ENCODE results near the gene HHAT. TPM values are rescaled to one million over a fixed set of nuclear protein-coding genes. Genes with fewer than 3 reads are reported as not detected.

Gene HHAT
- total and polyA plus RNA-seq, 4 experiments from 2014 or later: 4.3 to 6.8 (median 5.8) TPM

DNA sequence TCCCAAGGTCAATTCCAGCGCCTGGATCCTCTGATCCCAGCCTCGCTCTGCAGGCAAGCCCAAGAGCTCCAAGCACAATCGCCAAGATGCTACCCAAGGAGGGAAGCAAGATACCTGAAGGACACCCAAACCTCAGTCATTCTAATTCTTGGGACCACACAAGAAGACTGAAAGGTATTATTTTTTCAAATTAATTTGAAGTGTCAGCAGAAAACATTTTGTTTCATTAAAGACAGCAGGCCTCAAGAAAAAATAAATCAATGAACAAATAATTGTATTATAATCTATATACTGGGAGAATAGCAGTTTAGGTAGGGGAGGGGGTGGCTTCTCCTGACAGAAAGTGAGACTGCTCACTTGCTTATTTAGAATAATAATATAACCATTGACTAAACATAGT lies 347.8 kb downstream of the HHAT start:
- Mint-ChIP-seq H3K36me3 (peaks cover 13 to 18% of the 10 kb centered on the region in 2 donors), H3K4me3 (no peak overlapping the region), H3K27me3 (no peaks in the 10 kb centered on the region), H3K9me3 (peaks cover 0 to 1% (median 0%) of the 10 kb centered on the region in 8 donors), H3K27ac (no peak overlapping the region), H3K4me1 (no peaks in the 10 kb centered on the region)
- POLR2A ChIA-PET (ENCODE audit: partially characterized antibody): no interaction called here
- no peak for DNase-seq
- CTCF ChIA-PET (ENCODE audit: partially characterized antibody): no interaction called here
- Histone ChIP-seq H3K27me3 (ENCODE audit: insufficient read depth, low read length) (no peaks in the 10 kb centered on the region), H3K4me1 (ENCODE audit: insufficient read depth, low read length) (no peaks in the 10 kb centered on the region), H3K27ac (ENCODE audit: low read depth, low read length) (no peak overlapping the region), H3K9me3 (ENCODE audit: control insufficient read depth in 1 of 2, low read length in 2 of 2) (no peaks in the 10 kb centered on the region), H3K36me3 (ENCODE audit: insufficient read depth, low read length) (no peaks in the 10 kb centered on the region), H3K4me3 (ENCODE audit: low read length in 2 of 2) (no peak overlapping the region)
- intact Hi-C loops (cut with micrococcal nuclease): no loop called here

DNA sequence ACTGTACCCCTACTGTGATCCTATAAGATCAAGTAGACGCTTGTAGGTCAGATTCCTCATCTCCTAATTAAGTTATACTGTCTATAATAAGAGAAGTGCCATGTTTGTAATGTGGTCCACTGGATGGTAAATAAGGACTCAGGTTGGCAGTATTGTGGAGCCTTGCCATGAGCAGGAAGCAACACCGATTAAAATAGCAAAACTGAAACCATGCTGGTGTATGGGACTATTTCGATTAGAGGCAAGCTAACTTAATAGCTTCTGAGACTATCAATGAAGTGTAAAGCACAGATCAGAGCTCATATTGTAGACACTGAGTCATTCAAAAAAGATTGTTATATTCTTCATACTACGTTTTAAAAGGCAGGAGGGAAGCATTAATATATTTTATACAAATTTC lies 348.8 kb downstream of the HHAT start:
- Mint-ChIP-seq H3K36me3 (peaks cover 13 to 22% of the 10 kb centered on the region in 2 donors), H3K4me3 (no peak overlapping the region), H3K27ac (no peak overlapping the region), H3K27me3 (no peaks in the 10 kb centered on the region), H3K9me3 (peaks cover 0 to 1% (median 0%) of the 10 kb centered on the region in 8 donors), H3K4me1 (no peaks in the 10 kb centered on the region)
- Histone ChIP-seq H3K27ac (ENCODE audit: low read depth, low read length) (no peak overlapping the region), H3K4me1 (ENCODE audit: insufficient read depth, low read length) (no peaks in the 10 kb centered on the region), H3K27me3 (ENCODE audit: insufficient read depth, low read length) (no peaks in the 10 kb centered on the region), H3K4me3 (ENCODE audit: low read length in 2 of 2) (no peak overlapping the region), H3K9me3 (ENCODE audit: control insufficient read depth in 1 of 2, low read length in 2 of 2) (no peaks in the 10 kb centered on the region), H3K36me3 (ENCODE audit: insufficient read depth, low read length) (no peaks in the 10 kb centered on the region)
- DNase-seq: no peak
- POLR2A ChIA-PET (ENCODE audit: partially characterized antibody): no interaction called here
- CTCF ChIA-PET (ENCODE audit: partially characterized antibody): no interaction called here
- intact Hi-C loops (cut with micrococcal nuclease): no loop called here

DNA sequence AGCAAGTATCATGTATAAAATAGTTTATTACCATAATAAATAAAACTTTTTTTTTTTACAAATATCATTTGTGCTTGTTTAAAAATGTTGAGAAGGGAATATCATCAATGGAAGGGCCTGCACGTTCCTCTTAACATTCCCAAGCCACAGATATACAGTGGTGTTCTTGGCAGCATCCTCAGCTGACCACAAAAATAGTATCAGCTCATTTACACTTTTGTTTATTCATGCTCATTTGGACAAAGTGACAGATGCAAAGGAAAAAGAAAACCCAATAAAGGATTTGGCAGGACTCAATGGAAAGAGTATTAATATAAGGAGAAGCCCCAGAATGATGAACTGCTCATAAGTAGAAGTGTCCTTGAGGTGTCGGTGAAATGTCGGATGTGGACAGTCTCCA lies 349.6 kb downstream of the HHAT start:
- H3K4me1 Mint-ChIP-seq: no peaks in the 10 kb centered on the region
- Histone ChIP-seq H3K4me3 (ENCODE audit: low read length in 2 of 2) (no peak overlapping the region), H3K27ac (ENCODE audit: low read depth, low read length) (no peak overlapping the region), H3K27me3 (ENCODE audit: insufficient read depth, low read length) (no peaks in the 10 kb centered on the region), H3K4me1 (ENCODE audit: insufficient read depth, low read length) (no peaks in the 10 kb centered on the region), H3K36me3 (ENCODE audit: insufficient read depth, low read length) (no peaks in the 10 kb centered on the region), H3K9me3 (ENCODE audit: control insufficient read depth in 1 of 2, low read length in 2 of 2) (no peaks in the 10 kb centered on the region)
- POLR2A ChIA-PET (ENCODE audit: partially characterized antibody): no interaction called here
- peaks cover 11 to 22% of the 10 kb centered on the region in 2 donors for H3K36me3 Mint-ChIP-seq
- H3K27ac Mint-ChIP-seq: no peak overlapping the region
- H3K27me3 Mint-ChIP-seq: no peaks in the 10 kb centered on the region
- intact Hi-C loops (cut with micrococcal nuclease): no loop called here
- no peak overlapping the region for H3K4me3 Mint-ChIP-seq
- H3K9me3 Mint-ChIP-seq: peaks cover 0 to 1% (median 0%) of the 10 kb centered on the region in 8 donors
- no peak for DNase-seq
- CTCF ChIA-PET (ENCODE audit: partially characterized antibody): no interaction called here

DNA sequence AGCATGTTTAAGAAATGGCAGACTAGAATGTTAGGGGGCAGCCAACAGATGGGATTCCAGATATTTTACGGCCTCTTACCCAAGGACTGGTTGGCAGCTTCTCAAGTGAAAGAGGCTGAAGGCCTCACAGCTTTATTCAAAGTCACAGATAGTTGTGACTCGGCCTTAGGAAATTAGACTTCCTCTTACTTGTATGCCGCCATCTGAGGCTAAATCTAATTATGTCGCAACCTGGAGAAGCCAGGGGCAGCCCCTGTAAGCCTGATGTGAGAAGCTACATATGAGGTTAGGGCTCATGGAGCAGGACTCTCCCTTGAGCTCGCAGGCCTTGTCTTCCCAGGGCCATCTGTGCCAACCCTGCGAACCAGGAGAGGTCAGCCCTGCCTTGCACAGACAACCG lies 352.5 kb downstream of the HHAT start:
- intact Hi-C loops (cut with micrococcal nuclease): no loop called here
- no peak overlapping the region for H3K27ac ChIP-seq (ENCODE audit: low read depth, low read length)
- Mint-ChIP-seq H3K36me3 (peaks cover 2 to 19% of the 10 kb centered on the region in 2 donors), H3K9me3 (no peaks in the 10 kb centered on the region), H3K4me3 (no peak overlapping the region), H3K27ac (no peak overlapping the region), H3K4me1 (no peaks in the 10 kb centered on the region), H3K27me3 (no peaks in the 10 kb centered on the region)
- no peak overlapping the region for H3K4me3 ChIP-seq (ENCODE audit: low read length in 2 of 2)
- no peaks in the 10 kb centered on the region for H3K9me3 ChIP-seq (ENCODE audit: control insufficient read depth in 1 of 2, low read length in 2 of 2)
- H3K27me3 ChIP-seq (ENCODE audit: insufficient read depth, low read length): no peaks in the 10 kb centered on the region
- no peaks in the 10 kb centered on the region for H3K4me1 ChIP-seq (ENCODE audit: insufficient read depth, low read length)
- POLR2A ChIA-PET (ENCODE audit: partially characterized antibody): no interaction called here
- no peak for DNase-seq
- CTCF ChIA-PET (ENCODE audit: partially characterized antibody): no interaction called here
- no peaks in the 10 kb centered on the region for H3K36me3 ChIP-seq (ENCODE audit: insufficient read depth, low read length)

DNA sequence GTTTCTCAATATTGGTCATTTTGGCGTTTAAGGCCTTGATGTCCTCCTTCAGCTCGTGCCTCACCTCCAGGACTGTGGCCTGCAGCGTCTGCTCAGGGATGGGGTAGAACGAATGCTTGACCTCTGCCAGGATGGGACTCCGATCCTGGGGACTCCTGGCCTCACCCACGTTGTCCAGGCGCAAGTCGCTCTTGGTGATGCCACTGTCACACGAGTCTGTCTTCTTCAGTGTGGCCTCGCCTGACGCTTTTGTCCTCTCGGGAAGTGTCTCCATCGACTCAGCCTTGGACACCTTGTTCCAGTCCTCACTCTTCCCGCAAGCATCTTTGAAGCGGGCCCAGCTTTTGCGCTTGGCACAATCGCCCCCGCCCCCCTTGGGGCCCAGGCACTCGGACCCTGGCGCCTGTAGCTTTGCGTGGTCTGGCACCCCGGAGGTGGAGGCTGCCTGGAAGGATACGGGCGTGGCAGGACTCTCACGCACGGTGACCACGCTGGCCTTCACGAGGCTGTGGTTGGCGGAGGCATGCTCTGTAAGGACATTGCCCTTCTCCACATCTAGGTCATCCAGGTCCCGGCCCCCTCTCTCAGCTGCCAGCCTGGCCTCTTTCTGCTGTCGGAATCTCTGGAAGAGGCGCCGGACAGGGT lies 354.8 kb downstream of the HHAT start:
- intact Hi-C loops (cut with micrococcal nuclease): no loop called here
- no peaks in the 10 kb centered on the region for H3K9me3 Mint-ChIP-seq
- Histone ChIP-seq H3K27ac (ENCODE audit: low read depth, low read length) (no peak overlapping the region), H3K4me3 (ENCODE audit: low read length in 2 of 2) (no peak overlapping the region), H3K9me3 (ENCODE audit: control insufficient read depth in 1 of 2, low read length in 2 of 2) (no peaks in the 10 kb centered on the region), H3K4me1 (ENCODE audit: insufficient read depth, low read length) (no peaks in the 10 kb centered on the region), H3K36me3 (ENCODE audit: insufficient read depth, low read length) (no peaks in the 10 kb centered on the region), H3K27me3 (ENCODE audit: insufficient read depth, low read length) (no peaks in the 10 kb centered on the region)
- no peaks in the 10 kb centered on the region for H3K4me1 Mint-ChIP-seq
- no peaks in the 10 kb centered on the region for H3K27me3 Mint-ChIP-seq
- ChIA-PET POLR2A (ENCODE audit: partially characterized antibody) (no interaction called here), CTCF (ENCODE audit: partially characterized antibody) (no interaction called here)
- DNase-seq: no peak
- H3K27ac Mint-ChIP-seq: no peak overlapping the region
- no peak overlapping the region for H3K4me3 Mint-ChIP-seq
- H3K36me3 Mint-ChIP-seq: peaks cover 2 to 19% of the 10 kb centered on the region in 2 donors

DNA sequence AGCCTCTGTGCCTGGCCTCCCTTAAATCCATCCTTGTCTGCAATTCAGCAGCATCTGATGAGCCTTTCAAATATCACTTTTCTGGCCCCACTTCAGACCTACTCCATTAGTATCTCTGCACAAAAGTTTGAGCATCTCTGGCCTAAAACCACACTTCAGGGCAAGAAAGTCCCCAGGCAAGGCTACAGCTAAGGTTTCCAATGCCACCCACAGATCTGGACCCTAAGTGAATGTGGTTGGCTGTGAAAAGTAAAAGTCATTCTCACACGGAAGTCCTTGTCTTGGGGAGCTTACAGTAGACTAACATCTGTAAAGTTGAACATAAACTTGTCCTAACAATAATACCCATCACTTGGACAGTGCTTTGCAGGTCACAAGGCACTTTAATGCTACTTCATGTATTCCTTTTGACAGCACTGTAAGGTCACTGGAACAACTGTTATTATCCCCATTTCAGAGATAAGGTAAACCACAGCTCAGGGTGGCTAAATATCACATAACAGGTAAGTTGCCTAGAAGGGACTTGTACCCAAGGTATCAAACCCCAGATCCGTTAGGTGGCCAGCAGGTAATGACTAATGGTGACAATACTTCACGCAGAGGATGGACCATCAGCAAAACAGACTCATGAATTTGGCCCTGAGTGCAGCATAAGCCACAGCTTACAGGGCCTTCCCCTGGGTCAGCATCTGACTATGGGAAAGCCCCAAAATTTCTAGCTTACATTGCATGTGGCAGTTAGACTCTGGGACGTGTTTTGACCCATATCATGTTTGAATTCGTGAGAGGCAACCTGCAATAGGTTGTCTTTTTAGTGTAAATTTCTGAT lies 356.0 kb downstream of the HHAT start:
- intact Hi-C loops (cut with micrococcal nuclease): no loop called here
- ChIA-PET POLR2A (ENCODE audit: partially characterized antibody) (no interaction called here), CTCF (ENCODE audit: partially characterized antibody) (no interaction called here)

GRCh38 chr1:210685295-210685650 lies 356.6 kb downstream of the HHAT start:
- Mint-ChIP-seq H3K36me3 (peaks cover 0 to 14% of the 10 kb centered on the region in 2 donors), H3K27me3 (no peaks in the 10 kb centered on the region), H3K27ac (no peak overlapping the region), H3K4me3 (no peak overlapping the region), H3K9me3 (no peaks in the 10 kb centered on the region), H3K4me1 (no peaks in the 10 kb centered on the region)
- H3K27me3 ChIP-seq (ENCODE audit: insufficient read depth, low read length): no peaks in the 10 kb centered on the region
- intact Hi-C loops (cut with micrococcal nuclease): no loop called here
- no peak for DNase-seq
- no peaks in the 10 kb centered on the region for H3K9me3 ChIP-seq (ENCODE audit: control insufficient read depth in 1 of 2, low read length in 2 of 2)
- H3K36me3 ChIP-seq (ENCODE audit: insufficient read depth, low read length): no peaks in the 10 kb centered on the region
- POLR2A ChIA-PET (ENCODE audit: partially characterized antibody): no interaction called here
- CTCF ChIA-PET (ENCODE audit: partially characterized antibody): no interaction called here
- H3K4me1 ChIP-seq (ENCODE audit: insufficient read depth, low read length): no peaks in the 10 kb centered on the region
- no peak overlapping the region for H3K27ac ChIP-seq (ENCODE audit: low read depth, low read length)
- no peak overlapping the region for H3K4me3 ChIP-seq (ENCODE audit: low read length in 2 of 2)

More for the DNA sequence above, 356.0 kb downstream of the HHAT start:
- Mint-ChIP-seq H3K27me3 (no peaks in the 10 kb centered on the region), H3K4me1 (no peaks in the 10 kb centered on the region), H3K27ac (no peak overlapping the region), H3K36me3 (peaks cover 2 to 19% of the 10 kb centered on the region in 2 donors), H3K4me3 (no peak overlapping the region), H3K9me3 (no peaks in the 10 kb centered on the region)
- H3K36me3 ChIP-seq (ENCODE audit: insufficient read depth, low read length): no peaks in the 10 kb centered on the region
- no peak for DNase-seq
- H3K27me3 ChIP-seq (ENCODE audit: insufficient read depth, low read length): no peaks in the 10 kb centered on the region
- no peak overlapping the region for H3K4me3 ChIP-seq (ENCODE audit: low read length in 2 of 2)
- H3K9me3 ChIP-seq (ENCODE audit: control insufficient read depth in 1 of 2, low read length in 2 of 2): no peaks in the 10 kb centered on the region
- H3K27ac ChIP-seq (ENCODE audit: low read depth, low read length): no peak overlapping the region
- no peaks in the 10 kb centered on the region for H3K4me1 ChIP-seq (ENCODE audit: insufficient read depth, low read length)

Measured in CD4-positive, alpha-beta memory T cell (primary cell).